K562 (cell line): Measurements from ENCODE around the gene POLR3A. TPM values are rescaled to one million over a fixed set of nuclear protein-coding genes. Genes with fewer than 3 reads are reported as not detected.

ENCODE experiments used
- AFF4 ChIP-seq: sonication (generic); formaldehyde crosslinking; IDR thresholded peaks from 2 replicates; pipeline ENCODE4 v1.8.0; 2023; ENCODE audit warnings: mild to moderate bottlenecking, missing genetic modification reagents
- ARID2 ChIP-seq: fragments of 450-650 bp; IDR thresholded peaks from 2 replicates; pipeline ENCODE4 v1.6.1; 2017; ENCODE audit warnings: antibody characterized with exemption, mild to moderate bottlenecking
- CEBPB ChIP-seq: fragments of 450-650 bp; IDR thresholded peaks from 2 replicates; pipeline ENCODE4 v1.6.1; 2016; ENCODE audit warnings: missing genetic modification characterization, missing compliant biosample characterization
- CEBPG ChIP-seq, 3 experiments: fragments of 200-800 bp in 1 of 3; sonication (Bioruptor generic) in 1 of 3; sonication (generic) in 1 of 3; formaldehyde crosslinking in 1 of 3; IDR thresholded peaks in 2 of 3; conservative IDR thresholded peaks in 1 of 3; 2 replicates each; pipeline versions ENCODE4 v1.6.1 to v1.8.0; 2016 to 2022; ENCODE audit warnings: missing compliant biosample characterization in 2 of 3, missing genetic modification characterization in 2 of 3, mild to moderate bottlenecking in 1 of 3, missing genetic modification reagents in 1 of 3
- HDAC1 ChIP-seq, 2 experiments: fragments of 450-650 bp; IDR thresholded peaks; 2 replicates each; pipeline ENCODE4 v1.6.1; 2016 to 2017; ENCODE audit warnings: inconsistent platforms in 1 of 2, mild to moderate bottlenecking in 1 of 2, moderate library complexity in 1 of 2
- TSC22D4 ChIP-seq: fragments of 450-650 bp; IDR thresholded peaks from 2 replicates; pipeline ENCODE4 v1.6.1; 2016; ENCODE audit warnings: missing genetic modification characterization, missing biosample characterization, control low read depth
- ZBTB40 ChIP-seq, 2 experiments: fragments of 450-650 bp in 1 of 2; sonication (generic) in 1 of 2; formaldehyde crosslinking in 1 of 2; IDR thresholded peaks; 2 replicates each; pipeline versions ENCODE4 v1.7.1 to v1.9.0; 2016 to 2022; ENCODE audit warnings: inconsistent platforms in 1 of 2, mild to moderate bottlenecking in 1 of 2, missing genetic modification reagents in 1 of 2
- ZFP91 ChIP-seq: sonication (generic); formaldehyde crosslinking; IDR thresholded peaks from 2 replicates; pipeline ENCODE4 v1.8.0; 2022; ENCODE audit warnings: mild to moderate bottlenecking, missing genetic modification reagents
- ZNF324 ChIP-seq: fragments of 250-450 bp; sonication (Bioruptor Pico); IDR thresholded peaks from 2 replicates; pipeline ENCODE4 v1.4.0; 2020; ENCODE audit warnings: mild to moderate bottlenecking
- polyA plus RNA-seq, 8 experiments: library from polyadenylated mRNA; depleted of rRNA in 4 of 8; stranded (reverse) in 5 of 8; unstranded in 3 of 8; fragments of >200 nt; fragmentation: Nextera tagmentation in 2 of 8; fragmentation: Illumina TruSeq in 1 of 8; extraction: Ambion mirVana in 2 of 8; extraction: Trizol in 1 of 8; gene quantifications; 2 replicates each; pipeline versions ENCODE4 v1.2.1 to v1.2.3, GENCODE V29; 2011 to 2014; ENCODE audit warnings: inconsistent platforms in 1 of 8, missing spikeins in 1 of 8
- total RNA-seq, 7 experiments: library from RNA; depleted of rRNA in 6 of 7; stranded (reverse); fragments of >200 nt in 6 of 7; fragmentation: Illumina TruSeq in 2 of 7; extraction: Trizol in 2 of 7; gene quantifications; 2 replicates each; pipeline versions ENCODE4 v1.2.1 to v1.2.3, GENCODE V29; 2011 to 2021; ENCODE audit warnings: low replicate concordance in 1 of 7

The POLR3A gene
- total and polyA plus RNA-seq, 9 of the 15 experiments (the other 6 are each of a cell fraction or from before 2014, with no cell fraction given) = 14.9 to 37.0 (median 26.7) TPM

GRCh38 chr10:77936697-77937567, 92.4 kb downstream of the POLR3A start (continued):
- TF ChIP-seq ZBTB40 (IDR thresholded peaks at IDR 0.05) (peak; percentile 33; the same call in 1 of the 2 replicates), ZBTB40 (CRISPR knock-in tag; IDR thresholded peaks at IDR 0.05) (no peak), CEBPB (tag) (peak; percentile 56; the same call in 1 of the 2 replicates), CEBPG (CRISPR knock-in tag; IDR thresholded peaks at IDR 0.05) (peak; percentile 72), CEBPG (tag; conservative IDR thresholded peaks at IDR 0.05 in 1 of 2, IDR thresholded peaks at IDR 0.05 in 1 of 2) (peak; percentile 34 to 60; a peak in 3 of 4 replicates), ZFP91 (CRISPR knock-in tag) (no peak), HDAC1 (IDR thresholded peaks at IDR 0.05) (peak in 1 of 2 experiments; percentile 32; a peak in 1 of 4 replicates), ARID2 (no peak), AFF4 (CRISPR knock-in tag) (no peak), TSC22D4 (tag) (no peak), ZNF324 (CRISPR knock-in tag) (no peak)
